GM19452 (cell line): ENCODE data around the gene CFAP77.

Experiments
- ATAC-seq: cut with Tn5 transposase; IDR thresholded peaks from one replicate; pipeline ENCODE4 v1.9.1; 2021; ENCODE audit not compliant: unreplicated experiment

CFAP77 gene

GRCh38 chr9:132487351-132487791 is 77.4 kb downstream of the CFAP77 start:
- ATAC-seq: no peak

GRCh38 chr9:132487980-132488535 is 78.0 kb downstream of the CFAP77 start:
- no peak for ATAC-seq

GRCh38 chr9:132488626-132489025 is 78.6 kb downstream of the CFAP77 start:
- ATAC-seq: no peak

- ATAC-seq: no peak
Observed at GRCh38 chr9:132489536-132489935, 79.5 kb downstream of the CFAP77 start.

- no peak for ATAC-seq
Observed at GRCh38 chr9:132494857-132495256, 84.8 kb downstream of the CFAP77 start.

- no peak for ATAC-seq
Observed at GRCh38 chr9:132497731-132498130, 87.7 kb downstream of the CFAP77 start.

GRCh38 chr9:132498531-132499210 is 88.7 kb downstream of the CFAP77 start:
- no peak for ATAC-seq

- ATAC-seq: no peak
Observed at GRCh38 chr9:132499251-132499650, 89.2 kb downstream of the CFAP77 start.

GRCh38 chr9:132500193-132500592 is 90.2 kb downstream of the CFAP77 start:
- no peak for ATAC-seq

- no peak for ATAC-seq
Observed at GRCh38 chr9:132502480-132502879, 92.5 kb downstream of the CFAP77 start.

GRCh38 chr9:132503116-132503515 is 93.1 kb downstream of the CFAP77 start:
- no peak for ATAC-seq

- no peak for ATAC-seq
Observed at GRCh38 chr9:132504488-132504887, 94.5 kb downstream of the CFAP77 start.

- ATAC-seq: no peak
Observed at GRCh38 chr9:132505991-132506655, 96.1 kb downstream of the CFAP77 start.

GRCh38 chr9:132506977-132507669 is 97.1 kb downstream of the CFAP77 start:
- no peak for ATAC-seq

- no peak for ATAC-seq
Observed at GRCh38 chr9:132507670-132508469, 97.9 kb downstream of the CFAP77 start.

- no peak for ATAC-seq
Observed at GRCh38 chr9:132509928-132510874, 100.2 kb downstream of the CFAP77 start.

- ATAC-seq: no peak
Observed at GRCh38 chr9:132511191-132511999, 101.4 kb downstream of the CFAP77 start.

- no peak for ATAC-seq
Observed at GRCh38 chr9:132513416-132513815, 103.4 kb downstream of the CFAP77 start.
